B cell (primary cell): ENCODE data around the gene BAZ1B. TPM values are rescaled to one million over a fixed set of nuclear protein-coding genes. Genes with fewer than 3 reads are reported as not detected.

Experiments used
- ATAC-seq: fragments of 200-7000 bp; cut with Tn5 transposase; one replicate; pipeline ENCODE4 v1.10.0; 2021; ENCODE audit warnings: low read depth, mild to moderate bottlenecking, moderate number of reproducible peaks, moderate library complexity
- CTCF ChIA-PET: fragments of 350-600 bp; sonication (Branson Sonifier 250); formaldehyde crosslinking; loops from one replicate; lab custom pipeline; 2021; ENCODE audit warnings: antibody characterized with exemption, inconsistent platforms; lab: Charles Lee
- POLR2A ChIA-PET: fragments of 350-600 bp; sonication (Branson Sonifier 250); formaldehyde crosslinking; loops from one replicate; lab custom pipeline; 2021; ENCODE audit warnings: antibody characterized with exemption; lab: Charles Lee
- DNase-seq: peaks from one replicate; pipeline ENCODE4 v3.0.0; 2013
- H2AFZ ChIP-seq: 2 replicates; pipeline ENCODE4 v1.6.1; 2012; ENCODE audit warnings: mild to moderate bottlenecking, low read depth, low read length; ENCODE audit not compliant: insufficient read depth, poor library complexity, severe bottlenecking
- H3K27ac ChIP-seq, 2 donors: 1 replicate in 1 of 2; 2 replicates in 1 of 2; pipeline ENCODE4 v1.5.1; 2012 to 2013; ENCODE audit warnings: low read length in 2 of 2, mild to moderate bottlenecking in 2 of 2, moderate library complexity in 1 of 2
- H3K27me3 ChIP-seq, 4 experiments: fragments of 200-600 bp in 1 of 4; sonication (generic) in 1 of 4; replicated peaks in 1 of 4; 1 replicate in 2 of 4; 2 replicates in 2 of 4; pipeline versions ENCODE4 v1.6.1 to v1.7.0; 2013 to 2016; ENCODE audit warnings: low read length in 3 of 4, mild to moderate bottlenecking in 2 of 4, mixed read lengths in 1 of 4, moderate library complexity in 1 of 4; ENCODE audit not compliant: insufficient read depth in 4 of 4, control insufficient read depth in 3 of 4; ENCODE audit errors: control extremely low read depth in 1 of 4
- H3K36me3 ChIP-seq, 2 experiments: replicated peaks in 1 of 2; 1 replicate in 1 of 2; 2 replicates in 1 of 2; pipeline versions ENCODE4 v1.6.1 to v1.7.1; 2013; ENCODE audit warnings: low read length in 1 of 2; ENCODE audit not compliant: insufficient read depth in 2 of 2, control insufficient read depth in 1 of 2; ENCODE audit errors: control extremely low read depth in 1 of 2, extremely low read depth in 1 of 2
- H3K4me1 ChIP-seq, 2 donors: fragments of 200-600 bp in 1 of 2; sonication (generic) in 1 of 2; 1 replicate in 1 of 2; 2 replicates in 1 of 2; pipeline versions ENCODE4 v1.5.1 to v1.6.1; 2013 to 2017; ENCODE audit warnings: low read length in 2 of 2; ENCODE audit not compliant: control insufficient read depth in 2 of 2, insufficient read depth in 2 of 2
- H3K4me2 ChIP-seq: replicated peaks from 2 replicates; pipeline ENCODE3; 2012; ENCODE audit warnings: mild to moderate bottlenecking, low read depth, low read length; ENCODE audit not compliant: poor library complexity, severe bottlenecking
- H3K4me3 ChIP-seq, 5 experiments: fragments of 200-600 bp in 1 of 5; sonication (generic) in 1 of 5; 1 replicate in 3 of 5; 2 replicates in 2 of 5; pipeline versions ENCODE4 v1.5.1 to v1.7.0; 2011 to 2016; ENCODE audit warnings: low read length in 4 of 5, mild to moderate bottlenecking in 4 of 5, low read depth in 2 of 5, control low read depth in 1 of 5, moderate library complexity in 1 of 5; ENCODE audit not compliant: insufficient read depth in 1 of 5; ENCODE audit errors: control extremely low read depth in 1 of 5, extremely low read depth in 1 of 5
- H3K79me2 ChIP-seq: fragments of 200-600 bp; sonication (generic); one replicate; pipeline ENCODE4 v1.6.0; 2016; ENCODE audit warnings: low read length; ENCODE audit not compliant: control insufficient read depth, insufficient read depth
- H3K9ac ChIP-seq: fragments of 200-600 bp; sonication (generic); 2 replicates; pipeline ENCODE4 v1.6.1; 2017; ENCODE audit warnings: mild to moderate bottlenecking, low read length, moderate library complexity
- H3K9me3 ChIP-seq, 3 donors: one replicate each; pipeline versions ENCODE4 v1.6.1 to v1.7.1; 2013; ENCODE audit warnings: low read length in 2 of 3; ENCODE audit not compliant: control insufficient read depth in 2 of 3, insufficient read depth in 1 of 3; ENCODE audit errors: control extremely low read depth in 1 of 3
- H4K20me1 ChIP-seq: 2 replicates; pipeline ENCODE4 v1.6.0; 2012; ENCODE audit warnings: mild to moderate bottlenecking, low read length; ENCODE audit not compliant: insufficient read depth, control insufficient read depth, poor library complexity, severe bottlenecking
- H3K27ac Mint-ChIP-seq: one replicate; pipeline ENCODE4 v1.8.0; 2021; ENCODE audit warnings: mixed read lengths
- H3K27me3 Mint-ChIP-seq: one replicate; pipeline ENCODE4 v1.8.0; 2021; ENCODE audit warnings: mixed read lengths
- H3K4me1 Mint-ChIP-seq: one replicate; pipeline ENCODE4 v1.8.0; 2021; ENCODE audit warnings: mixed read lengths
- H3K4me3 Mint-ChIP-seq: one replicate; pipeline ENCODE4 v1.8.0; 2021; ENCODE audit warnings: mixed read lengths
- H3K9me3 Mint-ChIP-seq: one replicate; pipeline ENCODE4 v1.8.0; 2022; ENCODE audit warnings: mixed read lengths; ENCODE audit not compliant: insufficient read depth
- CTCF ChIP-seq: fragments of 200-600 bp; IDR thresholded peaks from one replicate; pipeline ENCODE4 v1.8.0; 2022; ENCODE audit warnings: antibody characterized with exemption, mild to moderate bottlenecking
- EZH2 ChIP-seq: IDR thresholded peaks from 2 replicates; pipeline ENCODE4 v1.6.1; 2012; ENCODE audit warnings: borderline replicate concordance, low read depth, mild to moderate bottlenecking, moderate library complexity, low read length; ENCODE audit not compliant: insufficient read depth, poor library complexity, severe bottlenecking
- WGBS: methylation state at CpG from one replicate; pipeline ENCODE4 v1.1.5; 2013; ENCODE audit warnings: missing lambda C conversion rate; ENCODE audit not compliant: insufficient coverage; 5-methylcytosine and 5-hydroxymethylcytosine counted together
- intact Hi-C: fragments of 100-400 bp; cut with micrococcal nuclease; formaldehyde crosslinking; loops from one replicate; pipeline ENCODE4 v1.10.0; 2022
- polyA plus RNA-seq: library from polyadenylated mRNA; depleted of rRNA; stranded (reverse); fragments of >200 nt; gene quantifications from 2 replicates; pipeline ENCODE4 v1.2.3, GENCODE V29; 2012
- total RNA-seq, 2 donors: library from RNA; stranded (reverse); fragments of 120-200 nt in 1 of 2; gene quantifications; 1 replicate in 1 of 2; 2 replicates in 1 of 2; pipeline versions ENCODE4 v1.2.3 to v1.2.4, GENCODE V29; 2013 to 2022

The BAZ1B gene
- total and polyA plus RNA-seq, 2 donors (not counting 1 experiment from before 2014, with no cell fraction given): 17.2 to 68.1 TPM

- Mint-ChIP-seq H3K4me1 (peaks cover 58% of the 10 kb centered on the region), H3K27me3 (no peaks in the 10 kb centered on the region), H3K4me3 (peak overlapping the region; percentile 95), H3K27ac (peak overlapping the region; percentile 98), H3K9me3 (no peaks in the 10 kb centered on the region)
- under 1% methylated on average over 62 of the region's 62 CpGs for WGBS
- DNase-seq (no peak), ATAC-seq (peak; percentile 44)
- ChIA-PET POLR2A (interaction anchor here (0.8 to 2.3 kb wide), 6 partner anchors 35 to 216 kb away, joined by 3 to 10 read pairs (median 4); partner anchors contain the start of genes ABHD11, BCL7B and TBL2), CTCF (interaction anchor here (1.3 to 1.4 kb wide), 2 partner anchors 57 to 85 kb away, joined by 4 to 5 read pairs; partner anchors contain the start of gene TBL2)
- Histone ChIP-seq H3K4me3 (peak overlapping the region; percentile 7 to 78 (median 68)), H3K9me3 (no peaks in the 10 kb centered on the region), H3K27ac (peak overlapping the region; percentile 82 to 87), H2AFZ (peak overlapping the region; percentile 74), H4K20me1 (peaks cover 34% of the 10 kb centered on the region), H3K4me2 (peak overlapping the region; percentile 89), H3K4me1 (peaks cover 52 to 57% of the 10 kb centered on the region in 2 donors), H3K9ac (peak overlapping the region; percentile 85), H3K27me3 (no peaks in the 10 kb centered on the region), H3K36me3 (peaks cover 1 to 13% of the 10 kb centered on the region in 2 experiments), H3K79me2 (peaks cover 55% of the 10 kb centered on the region)
- intact Hi-C loops: loop anchor here (1.0 to 5.0 kb wide), 6 partner anchors 36 to 693 kb away; partner anchors contain the start of genes ABHD11, BCL7B, BUD23 and DNAJC30
- TF ChIP-seq EZH2: no peak
- TF ChIP-seq CTCF: no peak
Measured at GRCh38 chr7:73521636-73522104, 423 bp downstream of the BAZ1B start.
